IPS-18a (cell line): Measurements from ENCODE around the gene SLC35F6.
A peak's percentile ranks its signal among the peaks of the same experiment; 100 is the strongest.

Experiments used
- H3K27ac ChIP-seq: one replicate; pipeline ENCODE4 v1.5.1; 2013; ENCODE audit warnings: low read length
- H3K27me3 ChIP-seq: one replicate; pipeline ENCODE4 v1.6.1; 2013; ENCODE audit warnings: mild to moderate bottlenecking, low read length; ENCODE audit not compliant: control insufficient read depth, insufficient read depth
- H3K36me3 ChIP-seq: one replicate; pipeline ENCODE4 v1.6.1; 2013; ENCODE audit warnings: low read depth, low read length; ENCODE audit not compliant: control insufficient read depth
- H3K4me1 ChIP-seq: one replicate; pipeline ENCODE4 v1.6.1; 2013; ENCODE audit warnings: low read depth, low read length; ENCODE audit not compliant: control insufficient read depth
- H3K4me3 ChIP-seq: one replicate; pipeline ENCODE4 v1.5.1; 2013; ENCODE audit warnings: low read length
- H3K9ac ChIP-seq: one replicate; pipeline ENCODE4 v1.6.1; 2013; ENCODE audit warnings: mild to moderate bottlenecking, low read length, moderate library complexity
- H3K9me3 ChIP-seq: one replicate; pipeline ENCODE4 v1.6.1; 2013; ENCODE audit warnings: low read depth, low read length; ENCODE audit not compliant: control insufficient read depth

SLC35F6 gene, protein sequence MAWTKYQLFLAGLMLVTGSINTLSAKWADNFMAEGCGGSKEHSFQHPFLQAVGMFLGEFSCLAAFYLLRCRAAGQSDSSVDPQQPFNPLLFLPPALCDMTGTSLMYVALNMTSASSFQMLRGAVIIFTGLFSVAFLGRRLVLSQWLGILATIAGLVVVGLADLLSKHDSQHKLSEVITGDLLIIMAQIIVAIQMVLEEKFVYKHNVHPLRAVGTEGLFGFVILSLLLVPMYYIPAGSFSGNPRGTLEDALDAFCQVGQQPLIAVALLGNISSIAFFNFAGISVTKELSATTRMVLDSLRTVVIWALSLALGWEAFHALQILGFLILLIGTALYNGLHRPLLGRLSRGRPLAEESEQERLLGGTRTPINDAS

DNA sequence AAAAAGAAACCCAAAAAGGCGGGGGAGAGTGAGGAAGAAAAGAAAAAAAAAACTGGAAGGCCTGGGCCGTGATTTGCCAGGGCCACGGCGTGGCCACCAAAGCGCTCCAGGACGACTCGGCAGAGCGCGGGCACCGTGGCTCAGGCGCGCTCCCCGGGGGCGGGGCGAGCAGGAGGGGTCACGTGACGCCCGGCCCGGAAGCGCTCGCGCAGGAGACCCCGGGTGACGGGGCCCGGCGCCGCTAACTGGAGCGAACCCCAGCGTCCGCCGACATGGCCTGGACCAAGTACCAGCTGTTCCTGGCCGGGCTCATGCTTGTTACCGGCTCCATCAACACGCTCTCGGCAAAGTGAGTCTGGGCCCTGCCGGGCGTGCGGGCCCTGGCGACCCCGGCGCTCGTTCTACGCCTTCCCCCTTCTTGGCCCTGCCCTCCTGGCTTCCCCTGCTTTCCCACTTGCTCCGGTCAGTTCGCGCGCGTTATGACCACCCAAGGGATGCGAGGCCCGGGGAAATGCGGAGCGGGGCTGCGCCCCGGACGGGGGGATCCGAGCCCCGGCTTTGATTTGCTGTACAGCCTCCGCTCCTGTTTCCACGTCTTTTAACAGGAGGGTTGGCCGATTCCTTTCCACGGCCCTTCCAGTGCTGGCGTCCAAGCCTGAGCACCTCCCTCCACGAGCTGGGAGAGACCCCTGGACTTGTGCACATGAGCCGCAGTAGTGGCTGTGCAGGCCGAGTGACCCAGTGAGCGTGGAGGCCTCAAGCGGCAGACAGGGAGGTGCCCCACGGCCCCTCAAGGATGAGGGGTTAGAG lies at the start of gene SLC35F6:
SLC35F6 (plus strand) TSS at position 207 of the 810 bp plus-strand sequence; CDS start at position 273, 66 bp downstream.
- Histone ChIP-seq H3K4me1 (peaks cover 4% of the 10 kb centered on the region), H3K27me3 (peaks cover 10% of the 10 kb centered on the region), H3K27ac (no peak within 1 kb of the TSS), H3K4me3 (peak within 1 kb of the TSS; percentile 85), H3K9ac (peak within 1 kb of the TSS; percentile 55), H3K9me3 (no peaks in the 10 kb centered on the region), H3K36me3 (no peaks in the 10 kb centered on the region)

DNA sequence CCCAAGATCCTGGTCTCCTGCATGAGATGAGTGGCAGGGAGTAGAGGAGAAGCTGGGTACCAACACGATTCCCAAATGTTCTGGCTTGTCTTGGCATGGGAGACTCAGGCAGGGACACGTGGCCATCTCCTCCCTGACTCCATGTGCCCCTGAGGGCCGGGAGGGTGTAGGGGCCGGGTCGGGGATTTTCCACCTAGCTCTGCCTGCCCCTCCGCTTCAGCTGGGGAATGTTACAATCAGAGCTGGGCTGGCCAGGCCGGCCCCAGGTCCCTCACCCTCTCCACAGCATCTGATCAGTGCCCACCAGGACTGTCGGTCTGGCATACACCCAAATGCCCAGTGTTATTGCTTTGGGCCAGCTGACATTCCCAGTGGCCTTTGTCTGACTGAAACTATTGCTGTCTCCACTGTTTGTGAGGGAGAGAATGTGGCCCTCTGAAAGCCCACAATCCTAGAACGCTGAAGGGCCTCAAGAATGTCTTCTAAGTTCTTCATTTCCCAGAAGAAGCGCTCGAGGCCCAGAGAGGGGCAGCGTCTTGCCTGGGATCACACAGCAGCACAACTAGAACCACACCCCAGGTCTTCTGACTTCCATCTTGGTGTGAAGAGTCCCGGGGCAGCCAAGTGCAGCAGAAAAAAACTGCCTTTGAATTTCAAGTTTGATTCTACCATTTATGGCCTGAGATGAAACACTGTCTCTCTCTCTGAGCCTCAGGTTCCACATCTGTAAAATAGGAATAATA lies 48.4 kb upstream of the SLC35F6 start:
- Histone ChIP-seq H3K27ac (no peak overlapping the region), H3K9ac (no peak overlapping the region), H3K9me3 (no peaks in the 10 kb centered on the region), H3K36me3 (no peaks in the 10 kb centered on the region), H3K27me3 (no peaks in the 10 kb centered on the region), H3K4me3 (no peak overlapping the region), H3K4me1 (peaks cover 4% of the 10 kb centered on the region)

DNA sequence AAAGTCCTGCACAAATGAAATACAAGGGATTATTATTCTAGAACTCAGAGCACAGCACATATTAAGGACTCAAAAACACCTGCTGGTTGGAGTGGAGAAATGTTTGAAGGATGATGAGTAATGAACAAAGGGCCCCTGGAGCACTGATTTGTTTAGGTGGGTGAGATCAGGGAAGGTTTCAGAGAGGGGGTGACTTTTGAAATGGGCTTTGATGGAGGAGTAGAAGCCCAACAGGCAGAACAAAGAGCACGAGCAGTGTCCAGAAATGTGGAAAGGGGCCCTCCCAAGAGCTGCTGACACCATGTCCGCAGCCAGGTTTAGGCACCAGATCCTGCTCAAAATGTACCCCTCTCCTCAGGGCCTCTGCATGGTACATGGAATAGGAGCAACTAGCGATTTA lies 47.7 kb upstream of the SLC35F6 start:
- Histone ChIP-seq H3K9me3 (no peaks in the 10 kb centered on the region), H3K36me3 (no peaks in the 10 kb centered on the region), H3K9ac (no peak overlapping the region), H3K27me3 (no peaks in the 10 kb centered on the region), H3K4me1 (peaks cover 5% of the 10 kb centered on the region), H3K27ac (no peak overlapping the region), H3K4me3 (no peak overlapping the region)

DNA sequence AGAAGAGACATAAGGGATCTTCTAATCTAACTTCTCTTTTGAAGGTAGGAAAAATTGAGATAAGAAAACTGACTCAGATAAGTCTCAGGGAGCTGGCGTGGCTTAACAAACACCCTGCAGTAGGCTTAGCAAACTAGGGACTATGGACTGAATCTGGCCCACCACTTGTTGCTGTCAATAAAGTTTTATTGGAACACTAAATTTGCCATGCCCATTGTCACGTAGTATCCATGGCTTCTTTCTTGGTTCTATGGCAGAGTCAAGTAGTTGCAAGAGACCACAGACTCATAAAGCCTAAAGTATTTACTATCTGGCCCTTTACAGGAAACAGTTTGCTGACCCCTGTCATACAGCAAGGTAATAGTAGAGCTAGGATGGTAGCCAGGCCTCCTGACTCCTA lies 47.3 kb upstream of the SLC35F6 start:
- Histone ChIP-seq H3K27ac (no peak overlapping the region), H3K36me3 (no peaks in the 10 kb centered on the region), H3K27me3 (no peaks in the 10 kb centered on the region), H3K4me3 (no peak overlapping the region), H3K9ac (no peak overlapping the region), H3K4me1 (peaks cover 9% of the 10 kb centered on the region), H3K9me3 (no peaks in the 10 kb centered on the region)

DNA sequence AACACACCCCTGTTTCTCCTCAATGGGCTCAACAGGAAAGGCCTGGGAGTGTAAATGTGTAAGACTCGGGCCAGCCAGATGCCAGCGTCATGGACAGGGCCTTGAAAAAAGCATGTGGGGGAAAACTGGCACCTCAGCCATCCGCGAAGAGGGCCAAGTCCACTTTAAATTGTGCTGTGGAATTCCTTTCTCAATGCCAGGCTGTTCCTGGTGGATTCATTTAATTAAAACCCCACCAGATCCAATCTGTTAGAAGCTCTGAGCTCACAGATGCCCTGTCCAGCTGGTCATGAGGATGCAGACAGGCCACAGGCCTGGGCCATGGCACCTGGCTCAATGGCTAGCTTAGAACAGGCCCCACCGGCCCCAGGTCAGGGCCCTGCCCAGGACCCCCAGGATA lies 46.7 kb upstream of the SLC35F6 start:
- Histone ChIP-seq H3K36me3 (no peaks in the 10 kb centered on the region), H3K9ac (no peak overlapping the region), H3K9me3 (no peaks in the 10 kb centered on the region), H3K4me1 (peaks cover 10% of the 10 kb centered on the region), H3K27me3 (no peaks in the 10 kb centered on the region), H3K27ac (no peak overlapping the region), H3K4me3 (no peak overlapping the region)

DNA sequence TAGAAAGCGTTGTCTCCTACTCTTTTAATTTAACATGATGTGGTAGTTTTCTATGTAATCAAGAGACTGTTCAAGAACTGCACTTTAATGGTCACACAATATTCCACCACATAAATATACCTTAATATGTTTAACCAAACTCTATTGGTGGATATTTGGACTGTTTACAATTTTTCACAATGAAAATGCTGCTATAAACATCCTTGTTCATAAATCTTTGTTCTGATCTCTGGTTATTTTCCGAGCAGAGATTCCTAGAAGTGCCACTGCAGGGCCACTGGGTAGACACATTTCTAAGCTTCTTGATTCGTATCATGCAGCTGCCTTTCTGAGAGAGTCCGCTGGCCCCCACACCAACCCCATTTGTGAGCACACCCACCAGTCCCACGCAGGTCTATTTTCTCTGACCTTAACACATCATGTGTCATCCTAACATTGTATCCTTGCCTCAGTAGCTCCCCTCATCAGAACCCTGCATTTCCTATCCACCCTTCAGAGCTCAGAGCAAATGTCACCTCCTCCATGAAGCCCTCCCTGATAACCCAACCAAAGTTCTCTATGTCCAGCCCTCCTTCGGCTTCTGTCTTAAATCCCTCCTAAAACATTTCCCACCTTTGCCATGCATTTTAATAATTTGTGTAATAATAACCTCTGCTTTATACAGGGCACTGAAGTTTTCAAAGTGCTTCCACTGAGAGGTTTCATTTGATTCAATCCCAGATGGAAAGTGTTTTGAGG lies 45.0 kb upstream of the SLC35F6 start:
- Histone ChIP-seq H3K27ac (no peak overlapping the region), H3K36me3 (no peaks in the 10 kb centered on the region), H3K9me3 (no peaks in the 10 kb centered on the region), H3K9ac (no peak overlapping the region), H3K4me1 (peaks cover 10% of the 10 kb centered on the region), H3K27me3 (no peaks in the 10 kb centered on the region), H3K4me3 (no peak overlapping the region)

DNA sequence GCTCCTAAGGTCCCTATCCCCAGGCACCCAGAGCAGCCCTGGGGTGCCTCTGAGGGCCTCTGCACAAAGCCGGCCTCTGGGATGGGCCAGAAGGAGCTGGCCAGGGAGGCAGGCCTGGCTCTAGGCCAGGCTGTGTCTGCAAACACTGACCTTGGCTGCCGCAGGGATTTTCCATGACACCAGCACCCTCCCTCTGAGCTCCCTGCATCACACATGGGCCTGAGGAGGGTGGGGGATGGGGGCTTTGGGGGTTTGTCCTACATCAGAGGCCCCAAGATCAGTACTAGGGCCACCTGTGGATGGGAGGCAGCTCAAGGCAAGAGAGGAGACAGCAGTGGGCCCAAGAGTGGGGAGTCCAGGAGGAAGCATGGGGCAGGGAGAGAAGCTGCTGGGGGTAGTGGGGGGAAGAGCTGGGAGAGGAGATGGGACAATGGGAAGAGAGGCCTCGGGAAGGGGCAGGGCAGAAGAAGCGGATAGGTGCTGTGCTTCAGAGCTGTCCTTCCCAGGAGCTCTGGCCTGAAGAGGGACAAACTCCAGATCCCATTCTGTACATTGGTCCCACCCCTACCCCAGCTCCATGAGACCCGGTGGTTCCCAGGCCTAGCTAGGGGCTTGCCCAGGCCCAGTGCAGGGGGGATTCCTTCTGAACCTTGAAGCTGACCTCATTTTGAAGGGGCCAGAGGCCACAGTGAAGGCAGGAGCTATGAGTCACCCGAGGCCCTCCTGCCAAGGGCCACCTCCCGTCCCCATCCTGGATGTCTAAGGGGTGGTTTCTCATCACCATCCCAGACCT lies 43.6 kb upstream of the SLC35F6 start:
- Histone ChIP-seq H3K4me1 (peaks cover 10% of the 10 kb centered on the region), H3K9me3 (no peaks in the 10 kb centered on the region), H3K4me3 (no peak overlapping the region), H3K27me3 (no peaks in the 10 kb centered on the region), H3K9ac (no peak overlapping the region), H3K27ac (no peak overlapping the region), H3K36me3 (no peaks in the 10 kb centered on the region)

DNA sequence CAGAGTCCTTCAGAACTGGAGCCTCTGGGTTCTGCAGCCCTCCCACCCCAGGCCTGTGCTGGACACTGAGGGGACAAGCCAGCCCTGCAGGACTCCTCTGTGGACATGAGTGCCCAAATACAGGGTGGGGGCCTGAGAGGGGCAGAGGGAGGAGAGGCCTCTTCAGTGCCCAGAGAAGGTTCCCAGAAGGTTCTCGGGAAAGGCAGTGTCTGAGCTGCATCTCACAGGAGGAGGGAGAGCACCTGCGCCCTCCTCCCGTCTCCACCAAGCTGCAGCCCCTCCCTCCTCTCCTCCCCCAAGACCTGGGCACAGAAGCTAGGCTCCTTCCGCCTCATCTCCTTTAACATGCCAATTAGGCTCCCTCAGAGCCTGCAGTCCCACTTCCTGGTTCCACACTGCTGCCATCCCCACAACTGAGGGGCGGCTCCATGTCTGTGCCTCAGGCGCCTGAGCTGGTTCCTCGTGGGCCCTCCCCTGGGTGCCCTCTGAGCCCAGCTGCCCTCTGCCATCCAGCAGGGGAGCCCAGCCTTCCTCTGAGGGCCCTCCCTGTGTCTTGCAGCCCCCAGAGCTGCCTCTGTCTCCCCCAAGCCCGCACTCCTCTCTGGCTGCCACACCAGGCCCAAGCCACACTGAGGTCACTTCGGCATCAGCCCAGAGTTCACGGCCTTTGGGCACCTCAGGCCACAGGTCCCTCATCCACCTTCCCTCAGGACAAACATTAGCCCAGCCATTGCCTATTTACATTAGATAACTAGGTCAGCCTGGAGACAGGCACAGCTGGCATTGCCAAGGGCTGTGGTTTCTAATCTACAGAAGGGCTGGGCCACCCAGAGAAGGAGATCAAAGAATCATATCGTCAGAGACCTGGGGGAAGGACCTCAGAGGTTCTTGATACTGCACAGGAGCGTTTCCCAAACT lies 42.7 kb upstream of the SLC35F6 start:
- Histone ChIP-seq H3K4me1 (peaks cover 10% of the 10 kb centered on the region), H3K4me3 (no peak overlapping the region), H3K9ac (no peak overlapping the region), H3K9me3 (no peaks in the 10 kb centered on the region), H3K27ac (no peak overlapping the region), H3K27me3 (no peaks in the 10 kb centered on the region), H3K36me3 (no peaks in the 10 kb centered on the region)

DNA sequence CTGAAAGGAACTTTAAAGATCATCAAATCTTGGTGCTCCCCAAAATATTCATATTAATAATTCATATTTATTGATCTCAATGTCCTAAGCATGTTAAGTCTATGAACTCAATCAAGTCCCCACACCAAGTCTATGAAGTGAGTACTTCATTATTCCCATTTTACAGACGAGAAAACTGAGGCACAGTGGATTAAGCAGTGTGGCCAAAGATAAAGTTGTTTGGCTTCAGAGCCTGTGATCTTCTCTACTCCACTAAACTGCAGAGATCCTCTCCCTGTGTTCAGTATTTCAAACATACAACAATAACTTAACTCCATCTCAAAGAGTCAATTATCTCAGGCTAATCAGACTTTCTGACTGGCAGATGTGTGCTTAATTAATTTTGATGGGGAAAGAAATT lies 41.8 kb upstream of the SLC35F6 start:
- H3K9me3 ChIP-seq = no peaks in the 10 kb centered on the region
- no peaks in the 10 kb centered on the region for H3K27me3 ChIP-seq
- no peak overlapping the region for H3K9ac ChIP-seq
- H3K4me3 ChIP-seq = no peak overlapping the region
- peaks cover 10% of the 10 kb centered on the region for H3K4me1 ChIP-seq
- no peak overlapping the region for H3K27ac ChIP-seq
- no peaks in the 10 kb centered on the region for H3K36me3 ChIP-seq

DNA sequence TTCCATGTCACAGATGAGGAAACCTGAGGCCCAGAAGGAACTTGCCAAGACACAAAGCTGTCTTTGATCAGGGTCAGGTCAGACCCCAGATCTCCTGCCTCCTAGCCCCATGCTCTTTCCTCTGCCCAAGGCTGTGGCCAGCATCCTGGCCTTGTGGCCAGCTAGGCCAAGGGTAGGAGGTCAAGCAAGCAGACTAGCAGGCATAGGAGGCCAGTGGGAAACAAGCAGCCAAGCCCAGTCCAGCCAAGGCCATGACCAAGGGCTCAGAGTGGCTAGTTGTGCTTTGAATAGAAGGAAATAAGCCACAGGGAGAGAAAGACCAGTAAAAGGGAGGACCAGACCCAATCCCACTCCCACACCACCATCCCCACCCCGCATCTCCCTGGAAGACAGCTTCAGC lies 41.2 kb upstream of the SLC35F6 start:
- no peaks in the 10 kb centered on the region for H3K36me3 ChIP-seq
- H3K27ac ChIP-seq = no peak overlapping the region
- no peak overlapping the region for H3K9ac ChIP-seq
- H3K9me3 ChIP-seq = no peaks in the 10 kb centered on the region
- H3K4me3 ChIP-seq = no peak overlapping the region
- peaks cover 10% of the 10 kb centered on the region for H3K4me1 ChIP-seq
- no peaks in the 10 kb centered on the region for H3K27me3 ChIP-seq
